Stimulated activated naive CD4-positive, alpha-beta T cell treated with Interleukin-2 at 50 U/mL for 16 hours (primary cell): Measurements from ENCODE around the gene OR1F1.
A peak's percentile ranks its signal among the peaks of the same experiment; 100 is the strongest.
"Not testable (repeated sequence)": the region's sequence is repeated elsewhere in the genome, so short reads cannot be mapped to it uniquely, and the experiment has no call there.

Experiments
- DNase-seq: peaks from one replicate; lab custom pipeline; 2025; lab: John Stamatoyannopoulos, UW

Gene OR1F1

DNA sequence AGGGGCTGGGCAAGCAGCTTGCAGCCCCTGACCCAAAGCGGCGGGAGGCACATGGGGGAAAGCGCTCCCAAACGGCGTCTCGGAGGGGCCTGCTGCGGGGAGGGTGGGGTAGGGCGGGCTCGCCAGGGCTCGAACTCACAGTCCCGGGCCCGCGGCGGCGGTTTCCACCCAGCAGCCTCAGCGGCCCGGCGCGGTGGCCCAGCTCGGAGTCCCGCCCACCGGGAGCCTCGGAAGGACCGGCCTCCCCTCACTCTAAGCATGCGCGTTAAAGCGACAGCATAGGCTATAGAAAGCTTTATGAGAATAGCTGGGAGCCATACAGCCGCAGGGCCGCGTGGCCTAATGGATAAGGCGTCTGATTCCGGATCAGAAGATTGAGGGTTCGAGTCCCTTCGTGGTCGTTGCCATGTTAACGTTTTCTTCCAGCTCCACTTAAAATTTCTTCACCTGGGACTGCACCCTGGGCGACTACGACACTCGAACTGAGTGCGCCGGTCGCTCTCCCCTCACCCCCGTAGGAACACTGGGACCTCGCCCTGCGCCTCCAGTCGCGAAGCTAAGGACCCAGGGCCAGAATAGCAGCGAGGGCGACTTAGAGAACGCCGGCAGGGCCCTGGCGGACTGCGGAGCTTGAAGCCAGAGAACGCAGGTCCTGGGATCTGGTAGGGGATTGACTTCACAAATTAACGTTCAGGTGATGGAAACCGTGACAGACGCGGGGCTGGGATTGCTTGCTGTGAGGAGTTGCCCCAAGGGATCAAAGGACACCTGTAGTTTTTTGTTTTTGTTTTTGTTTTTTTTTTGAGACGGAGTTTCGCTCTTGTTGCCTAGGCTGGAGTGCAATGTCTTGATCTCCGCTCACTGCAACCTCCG lies 37.4 kb upstream of the OR1F1 start:
- peak; percentile 91 for DNase-seq

DNA sequence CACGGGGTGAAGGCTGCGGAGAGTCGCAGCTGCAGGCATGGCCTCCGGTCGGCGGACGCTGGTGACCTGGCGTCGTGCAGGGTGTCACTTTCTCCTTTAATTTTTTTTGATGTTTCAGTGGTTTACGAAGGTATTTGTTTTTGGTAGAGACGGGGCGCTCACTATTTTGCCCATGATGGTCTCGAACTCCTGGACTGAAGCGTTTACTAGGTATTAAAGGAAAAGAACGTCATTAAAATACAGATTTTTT lies 36.1 kb upstream of the OR1F1 start:
- no peak for DNase-seq

DNA sequence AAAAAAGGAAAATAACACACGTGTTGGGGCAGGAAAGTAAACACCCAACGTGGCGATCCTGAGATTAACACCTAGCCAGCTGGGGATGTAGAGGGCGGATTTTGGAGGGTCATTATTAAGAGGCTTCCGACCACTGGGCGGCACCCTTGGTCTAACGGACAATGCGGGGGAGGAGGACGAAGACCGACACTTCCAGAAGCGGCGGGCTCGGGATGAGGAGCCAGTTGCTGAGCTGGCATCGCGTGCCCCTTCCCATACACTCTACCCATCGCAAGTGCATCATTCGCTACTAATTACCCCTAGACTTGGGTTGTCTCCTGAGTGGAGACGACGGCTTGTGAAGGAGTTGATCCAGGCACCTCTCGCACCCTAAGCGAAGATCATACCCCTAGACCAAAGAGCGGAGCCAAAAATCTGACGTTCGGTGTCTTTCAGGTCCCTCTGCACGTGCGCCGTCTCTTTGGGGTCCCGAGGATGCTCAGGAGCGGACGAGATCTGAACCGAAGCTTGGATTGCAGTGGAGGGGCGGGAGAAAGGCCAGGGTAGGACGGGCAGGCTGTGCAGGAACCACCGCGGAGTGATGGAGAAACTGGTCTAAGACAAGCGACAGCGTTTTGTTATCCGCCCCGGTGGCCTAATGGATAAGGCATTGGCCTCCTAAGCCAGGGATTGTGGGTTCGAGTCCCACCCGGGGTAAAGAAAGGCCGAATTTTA lies 35.6 kb upstream of the OR1F1 start:
- peak; percentile 74 for DNase-seq

DNA sequence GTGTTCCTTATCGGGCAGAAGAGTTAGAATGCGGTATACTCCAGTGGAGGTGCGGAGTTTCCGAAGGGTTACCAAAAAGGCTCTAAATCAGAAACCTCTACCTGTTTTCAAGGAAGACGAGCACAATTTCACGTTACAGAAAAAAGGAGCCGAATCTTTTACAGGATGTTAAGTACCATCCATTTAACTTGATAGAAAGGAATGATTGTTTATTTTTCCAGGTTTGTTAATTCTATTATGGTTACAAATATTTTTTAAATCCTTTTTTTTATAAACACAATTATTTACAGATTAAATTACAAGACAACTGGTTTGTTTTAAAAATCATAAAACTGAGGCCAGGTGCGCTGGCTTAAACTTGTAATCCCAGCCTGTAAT lies 35.0 kb upstream of the OR1F1 start:
- DNase-seq, result no peak

DNA sequence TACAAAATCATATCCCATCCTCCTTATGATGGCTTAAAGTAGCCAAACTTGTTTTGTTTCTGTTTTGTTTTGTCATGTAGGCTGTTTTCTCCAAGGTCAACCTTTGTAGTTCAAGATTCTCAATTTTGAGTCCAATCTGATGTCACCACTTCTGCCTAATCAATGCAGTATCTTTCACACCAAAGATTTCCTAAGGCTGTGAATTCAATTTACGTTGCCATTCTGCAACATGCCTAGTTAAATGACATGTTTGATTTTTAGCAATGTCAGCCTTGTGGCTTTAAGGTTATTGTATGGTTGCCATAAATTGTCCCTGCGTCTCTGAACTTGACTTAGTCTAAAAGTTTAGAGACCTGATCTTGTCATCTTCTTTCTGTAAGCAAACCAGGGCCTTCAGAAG lies 32.8 kb upstream of the OR1F1 start:
- DNase-seq, result no peak

DNA sequence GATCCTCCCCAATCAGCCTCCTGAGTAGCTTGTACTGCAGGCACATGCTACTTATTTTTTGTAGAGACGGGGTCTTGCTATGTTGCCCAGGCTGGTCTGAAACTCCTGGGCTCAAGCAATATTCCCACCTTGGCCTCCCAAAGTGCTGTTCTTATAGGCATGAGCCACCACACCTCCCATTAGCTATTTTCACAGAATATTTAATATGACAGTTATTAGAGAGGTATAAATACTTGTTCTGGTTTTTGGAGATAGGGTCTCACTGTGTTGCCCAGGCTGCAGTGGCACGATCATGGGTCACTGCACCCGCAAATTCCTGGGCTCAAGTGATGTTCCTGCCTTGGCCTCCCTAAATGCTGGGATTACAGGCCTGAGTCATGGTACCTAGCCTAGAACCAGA lies 32.0 kb upstream of the OR1F1 start:
- DNase-seq, result no peak

DNA sequence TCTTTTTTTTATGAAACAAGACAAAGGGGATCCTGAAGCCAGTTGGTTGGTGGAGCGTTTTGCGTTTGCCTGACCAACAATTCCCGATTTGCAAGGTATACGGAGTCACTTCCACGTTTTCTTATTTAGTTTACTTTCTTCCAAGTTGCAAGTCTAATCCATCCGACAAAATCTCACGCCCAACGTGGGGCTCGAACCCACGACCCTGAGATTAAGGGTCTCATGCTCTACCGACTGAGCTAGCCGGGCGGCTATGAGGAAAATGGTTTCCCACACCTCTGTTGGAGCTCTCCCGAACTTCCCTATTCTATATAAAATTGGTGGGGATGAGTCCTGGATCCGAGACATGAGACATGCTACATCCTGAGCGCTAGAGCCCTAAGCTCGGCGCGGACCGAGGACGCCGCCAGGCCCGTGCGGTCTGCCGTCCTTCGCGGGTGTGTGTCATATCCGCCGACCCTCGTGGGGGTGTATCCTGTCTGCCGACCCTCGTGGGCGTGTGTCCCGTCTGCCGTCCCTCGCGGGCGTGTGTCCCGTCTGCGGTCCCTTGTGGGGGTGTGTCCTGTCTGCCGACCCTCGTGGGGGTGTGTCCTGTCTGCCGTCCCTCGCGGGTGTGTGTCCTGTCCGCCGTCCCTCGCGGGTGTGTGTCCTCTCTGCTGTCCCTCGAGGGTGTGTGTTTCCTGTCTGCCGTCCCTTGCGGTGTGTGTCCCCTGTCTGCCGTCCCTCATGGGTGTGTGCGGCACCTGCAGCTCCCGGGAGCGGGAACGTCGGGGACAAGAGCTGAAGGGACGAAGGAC lies 30.6 kb upstream of the OR1F1 start:
- DNase-seq, result peak; percentile 30

DNA sequence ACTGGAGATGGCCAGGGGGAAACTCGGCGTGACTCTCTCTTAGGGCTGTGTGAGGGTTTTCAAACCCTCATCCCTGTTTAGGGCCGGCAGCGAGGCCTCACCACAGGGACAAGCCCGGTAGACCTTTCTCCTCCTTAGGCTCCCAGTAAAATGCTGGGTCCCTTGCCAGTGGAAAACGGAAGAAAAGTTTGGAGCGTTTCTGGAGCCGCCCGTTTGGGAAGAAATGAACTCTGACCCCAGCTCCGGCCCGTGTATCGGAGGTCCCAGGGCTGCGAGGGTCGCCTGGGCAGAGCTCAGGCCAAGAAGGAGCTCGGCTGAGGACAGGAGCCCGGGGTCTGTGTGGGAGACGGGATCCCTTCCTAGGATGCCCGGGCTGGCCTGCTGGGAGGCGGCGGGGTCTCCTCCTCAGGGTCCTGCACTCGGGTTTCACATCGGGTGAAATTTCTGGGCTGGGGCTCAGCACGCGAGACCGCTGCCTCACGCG lies 29.9 kb upstream of the OR1F1 start:
- no peak for DNase-seq

DNA sequence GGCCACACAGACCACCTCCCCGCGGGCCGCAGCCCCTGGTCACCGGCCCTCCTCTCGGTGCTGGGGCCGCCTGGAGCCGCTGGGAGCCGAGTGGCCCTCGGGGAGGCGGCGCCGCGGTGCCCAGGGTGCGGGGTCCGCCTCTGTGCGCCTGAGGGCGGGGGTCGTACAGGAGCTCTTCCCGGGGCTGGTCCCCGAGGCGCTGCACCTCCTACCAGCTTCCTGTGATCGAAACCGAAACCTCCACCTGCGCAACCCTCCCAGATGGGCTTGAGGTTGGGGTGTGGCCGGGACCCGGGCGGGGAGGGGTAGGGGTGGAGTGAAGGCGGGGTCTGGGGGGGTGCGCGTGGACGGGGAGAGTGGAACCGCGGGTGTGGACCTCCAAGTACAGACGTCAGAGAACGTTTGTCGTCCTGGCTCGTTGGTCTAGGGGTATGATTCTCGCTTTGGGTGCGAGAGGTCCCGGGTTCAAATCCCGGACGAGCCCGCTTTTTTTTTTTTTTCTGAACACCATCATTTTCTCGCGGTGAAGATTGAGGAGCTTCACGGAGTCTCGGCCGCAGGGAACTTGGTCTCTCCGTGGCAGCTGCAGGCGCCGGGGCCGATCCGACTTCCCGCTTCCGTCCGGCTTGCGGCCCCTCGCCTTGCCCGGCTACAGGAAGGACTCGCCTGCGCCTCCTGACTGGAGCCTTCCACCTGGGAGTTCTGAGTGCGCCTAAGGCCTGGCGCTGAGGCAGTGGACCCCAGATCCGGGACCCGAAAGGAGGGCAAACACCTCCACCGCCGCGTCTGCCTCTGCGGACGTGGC lies 29.3 kb upstream of the OR1F1 start:
- DNase-seq, result peak; percentile 82

DNA sequence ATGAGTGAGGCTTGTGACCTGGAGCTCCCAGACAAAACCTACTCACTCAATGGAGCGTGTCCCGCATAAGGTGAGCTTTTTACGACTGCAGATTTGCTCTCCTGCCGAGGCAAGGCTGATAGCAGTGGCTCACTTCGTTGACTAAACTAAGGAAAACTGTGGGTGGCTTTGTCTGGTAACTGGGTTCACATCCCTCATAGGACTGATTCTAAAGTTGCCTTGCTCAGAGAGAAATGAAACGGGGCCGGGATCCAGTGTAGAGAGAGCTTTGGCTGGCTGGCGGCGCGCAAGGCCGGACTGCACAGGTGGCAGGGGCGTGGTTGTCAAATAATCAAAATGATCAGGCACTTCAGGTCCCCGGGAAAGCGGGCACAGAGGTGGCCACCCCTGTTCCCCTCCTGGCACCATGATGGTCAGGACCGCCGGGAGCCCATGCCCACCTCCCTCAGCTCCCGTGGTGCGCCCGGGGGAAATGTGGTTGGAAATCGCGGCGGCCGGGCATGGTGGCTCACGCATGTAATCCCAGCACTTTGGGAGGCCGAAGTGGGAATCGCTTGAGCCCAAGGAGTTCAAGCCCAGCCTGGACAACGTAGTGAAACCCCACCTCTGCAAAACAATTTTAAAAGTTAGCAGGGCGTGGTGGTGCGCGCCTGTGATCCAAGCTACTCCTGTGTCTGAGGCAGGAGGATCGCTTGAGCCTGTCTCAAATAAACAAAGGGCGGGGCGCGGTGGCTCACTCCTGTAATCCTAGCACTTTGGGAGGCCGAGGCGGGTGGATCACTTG lies 26.6 kb upstream of the OR1F1 start:
- DNase-seq, result no peak

DNA sequence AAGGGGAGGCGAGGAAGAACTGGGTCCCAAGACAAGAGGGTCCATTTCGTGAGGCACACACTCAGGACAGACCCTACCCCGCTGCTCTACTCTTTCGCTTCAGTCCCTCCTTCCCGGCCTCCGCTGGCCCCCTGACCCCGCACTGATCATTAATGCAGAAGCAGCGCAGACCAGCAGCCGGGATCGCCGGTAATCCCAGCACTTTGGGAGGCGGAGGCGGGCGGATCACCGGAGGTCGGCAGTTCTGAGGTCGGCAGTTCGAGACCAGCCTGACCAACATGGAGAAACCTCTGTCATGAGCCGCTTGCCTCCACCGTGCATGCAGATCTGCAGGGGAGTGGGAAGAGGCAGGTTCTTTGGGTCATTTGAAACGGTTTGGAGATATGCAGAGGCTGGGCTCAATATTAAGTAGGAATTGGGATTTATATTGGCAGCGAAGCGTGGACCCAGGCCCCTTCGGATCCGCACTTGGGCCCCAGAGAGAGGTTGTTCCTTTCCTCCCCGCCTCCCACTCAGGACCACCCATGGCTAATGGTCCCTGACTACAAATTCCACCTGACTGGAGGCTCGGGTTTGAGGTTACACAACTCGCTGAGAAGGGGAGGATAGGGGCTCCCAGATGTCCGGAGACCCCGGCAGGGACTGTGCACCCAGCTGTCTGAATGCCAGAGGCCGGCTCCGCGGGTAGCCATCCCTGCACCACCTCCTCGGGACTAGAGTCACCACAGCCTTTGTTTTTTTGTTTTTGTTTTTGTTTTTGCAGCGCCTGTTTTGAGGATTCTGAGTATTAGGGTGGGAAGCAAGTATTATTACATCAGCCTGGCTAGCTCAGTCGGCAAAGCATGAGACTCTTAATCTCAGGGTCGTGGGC lies 23.6 kb upstream of the OR1F1 start:
- no peak for DNase-seq

DNA sequence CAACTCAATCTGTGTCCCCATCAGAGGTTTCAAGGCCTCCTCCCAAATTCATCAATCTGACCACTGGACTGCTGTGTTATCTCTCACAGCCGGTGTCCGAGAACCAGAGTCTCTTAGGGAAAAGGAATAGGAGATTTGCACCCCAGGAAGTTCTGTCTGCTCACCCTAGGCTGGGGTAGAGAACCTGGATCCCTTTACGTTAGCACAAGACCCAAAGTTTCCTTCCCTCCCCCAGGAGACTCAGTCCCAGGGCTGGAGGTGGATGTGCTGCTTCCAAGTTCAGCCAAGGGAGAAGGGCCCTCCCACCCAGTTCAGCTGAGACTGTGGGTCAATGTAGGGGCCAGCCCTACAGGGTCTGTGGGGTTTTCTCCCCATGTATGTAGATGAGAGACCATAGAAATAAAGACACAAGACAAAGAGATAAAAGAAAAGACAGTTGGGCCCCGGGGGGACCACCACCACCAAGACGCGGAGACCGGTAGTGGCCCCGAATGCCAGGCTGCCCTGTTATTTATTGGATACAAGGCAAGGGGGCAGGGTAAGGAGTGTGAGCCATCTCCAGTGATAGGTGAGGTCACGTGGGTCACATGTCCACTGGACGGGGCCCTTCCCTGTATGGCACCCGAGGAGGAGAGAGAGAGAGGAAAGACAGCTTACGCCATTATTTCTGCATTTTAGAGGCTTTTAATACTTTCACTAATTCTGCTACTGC lies 22.7 kb upstream of the OR1F1 start:
- no peak for DNase-seq

DNA sequence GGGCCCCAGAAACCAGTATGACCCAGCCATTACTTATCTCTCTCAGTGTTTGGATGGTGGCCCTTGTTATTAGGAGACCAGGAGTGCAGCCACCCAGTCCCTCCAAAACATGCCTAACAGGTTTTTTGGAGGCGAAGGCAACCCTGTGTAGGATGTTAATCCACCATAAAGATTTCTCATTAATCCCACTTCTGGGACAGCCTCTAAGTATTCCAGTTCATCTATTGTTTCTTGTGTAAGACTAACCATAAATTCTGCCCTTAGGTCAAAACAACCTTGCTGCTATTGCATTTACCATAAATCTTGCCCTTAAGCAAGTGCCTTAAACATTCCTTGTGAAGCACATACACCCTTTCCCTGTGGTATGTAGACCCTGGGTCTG lies 21.5 kb upstream of the OR1F1 start:
- no peak for DNase-seq

DNA sequence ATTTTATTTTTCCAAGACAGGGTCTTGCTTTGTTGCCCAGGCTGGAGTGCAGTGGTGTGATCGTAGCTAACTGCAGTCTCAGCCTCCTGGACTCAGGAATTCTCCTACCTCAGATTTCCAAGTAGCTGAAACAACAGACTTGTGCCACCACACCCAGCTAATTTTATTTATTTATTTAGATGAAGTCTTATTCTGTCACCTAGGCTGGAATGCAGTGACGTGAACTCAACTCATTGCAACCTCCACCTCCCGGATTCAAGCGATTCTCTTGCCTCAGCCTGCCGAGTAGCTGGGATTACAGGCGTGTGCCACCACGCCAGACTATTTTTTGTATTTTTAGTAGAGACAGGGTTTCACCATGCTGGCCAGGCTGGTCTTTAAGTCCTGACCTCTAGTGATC lies 19.3 kb upstream of the OR1F1 start:
- not testable (repeated sequence) for DNase-seq

DNA sequence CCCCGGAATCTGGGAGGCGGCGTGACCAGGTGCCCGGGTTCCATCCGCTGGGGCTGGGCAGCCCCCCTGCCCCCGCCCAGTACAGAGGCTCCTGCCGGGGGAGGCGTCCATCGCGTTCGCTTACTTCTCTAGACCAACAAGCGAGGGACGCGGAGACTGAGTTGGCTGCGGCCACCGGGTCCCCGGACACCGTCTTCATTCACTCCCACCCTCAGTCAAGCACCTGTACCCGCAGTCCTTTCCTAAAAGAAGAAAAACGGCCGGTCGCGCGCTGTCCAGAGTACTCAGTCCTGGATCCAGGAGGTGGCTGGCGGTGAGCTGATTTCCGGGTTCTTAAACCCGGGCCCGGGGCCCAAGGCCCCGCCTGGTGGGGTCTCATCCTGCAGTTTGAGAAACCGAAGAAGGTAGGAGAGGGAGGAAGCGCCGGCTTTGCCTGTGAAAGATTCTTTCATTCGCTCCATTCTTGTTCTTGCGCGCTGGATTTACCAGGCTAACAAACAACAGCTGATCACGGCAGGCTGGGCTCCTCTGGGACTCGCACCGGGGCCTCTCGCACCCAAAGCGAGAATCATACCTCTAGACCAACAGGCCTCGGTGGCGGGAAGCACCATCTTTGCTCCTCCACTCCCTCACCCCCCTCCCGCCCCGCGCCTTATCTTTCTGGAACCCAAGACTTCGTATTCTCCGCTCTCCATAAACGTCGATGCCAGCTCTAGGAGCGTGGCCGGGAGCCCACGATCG lies 17.4 kb upstream of the OR1F1 start:
- no peak for DNase-seq

DNA sequence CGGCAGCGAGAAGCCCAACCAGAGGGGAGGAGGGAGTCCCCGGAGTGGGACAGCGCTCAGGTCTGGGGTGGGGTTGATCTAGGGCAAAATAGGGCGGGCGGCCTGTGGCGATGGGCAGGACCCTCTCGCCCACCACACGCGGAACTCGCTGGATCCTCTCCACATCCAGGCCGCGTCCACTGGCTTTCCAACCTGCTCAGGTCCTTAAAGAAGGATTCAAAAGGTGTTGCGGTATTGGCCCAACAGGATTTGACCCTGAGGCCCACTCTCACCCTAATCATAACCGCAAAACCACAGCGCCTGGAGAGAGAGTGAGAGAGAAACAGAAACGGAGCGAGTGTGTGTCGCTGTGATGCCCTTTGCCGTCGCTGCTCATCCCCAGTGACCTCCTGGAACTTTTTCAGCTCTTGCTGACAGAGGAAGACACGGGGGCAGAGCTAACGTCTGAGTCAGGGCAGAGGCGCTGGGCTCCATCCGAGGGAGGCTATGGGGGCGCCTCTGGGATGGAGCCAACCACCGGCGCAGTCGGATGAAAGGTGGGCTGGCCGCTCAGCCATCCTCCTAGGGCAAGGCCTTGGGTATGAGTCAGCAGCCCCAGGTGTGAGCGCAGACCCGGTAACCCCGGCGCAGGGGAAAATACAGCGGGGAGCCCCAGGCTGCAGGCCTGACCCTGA lies 16.7 kb upstream of the OR1F1 start:
- peak; percentile 34 for DNase-seq

DNA sequence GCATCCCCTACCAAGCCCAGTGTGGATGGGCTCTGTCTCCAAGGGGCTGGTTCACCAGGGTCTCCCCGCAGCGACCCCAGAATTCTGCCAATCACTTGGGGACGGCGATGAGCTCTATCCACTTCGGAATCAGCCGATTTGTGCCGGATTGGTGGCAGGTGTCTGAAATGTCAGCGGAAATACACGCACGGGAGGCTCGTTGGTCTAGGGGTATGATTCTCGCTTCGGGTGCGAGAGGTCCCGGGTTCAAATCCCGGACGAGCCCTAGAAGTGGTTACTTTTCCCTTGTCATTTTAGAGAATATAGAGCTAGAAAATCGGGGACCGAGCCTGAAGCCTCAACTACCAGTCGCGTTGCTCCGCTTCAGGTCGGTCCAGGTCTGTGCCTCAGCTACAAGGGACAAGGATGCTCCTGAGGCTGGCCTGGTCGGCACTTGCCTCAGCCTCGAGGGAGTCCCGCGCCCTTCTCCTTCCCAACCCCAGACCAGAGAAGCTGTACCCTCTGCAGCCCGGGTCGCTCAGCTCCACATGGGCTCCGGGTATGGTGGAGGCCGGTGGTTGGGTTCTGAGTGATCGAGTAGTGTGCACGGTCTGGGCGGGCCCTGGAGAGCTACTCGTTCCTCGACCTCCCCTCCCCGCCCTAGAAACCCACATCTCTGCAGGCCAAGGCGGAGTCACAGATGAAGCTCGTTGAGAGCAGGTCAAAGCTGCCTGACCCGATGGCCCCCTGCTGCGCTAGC lies 16.0 kb upstream of the OR1F1 start:
- DNase-seq, result no peak
